GM18526 (cell line): Measurements from ENCODE around the gene CBLN3.

ENCODE experiments used
- POLR2A ChIP-seq: IDR thresholded peaks from 3 replicates; pipeline ENCODE4 v1.6.1; 2011; ENCODE audit not compliant: insufficient read length; ENCODE audit errors: extremely low read depth

CBLN3 gene

GRCh38 chr14:24399999-24400718, 29.3 kb downstream of the CBLN3 start:
- TF ChIP-seq POLR2A: no peak

- no peak for TF ChIP-seq POLR2A
Measured at GRCh38 chr14:24399447-24399822, 30.0 kb downstream of the CBLN3 start.

GRCh38 chr14:24398653-24399446, 30.6 kb downstream of the CBLN3 start, which contains the start of gene NYNRIN:
Gene NYNRIN (plus strand): TSS chr14:24399003. CDS start chr14:24399247, 244 bp downstream.
- TF ChIP-seq POLR2A: no peak

GRCh38 chr14:24398293-24398652, 31.2 kb downstream of the CBLN3 start:
- no peak for TF ChIP-seq POLR2A

DNA sequence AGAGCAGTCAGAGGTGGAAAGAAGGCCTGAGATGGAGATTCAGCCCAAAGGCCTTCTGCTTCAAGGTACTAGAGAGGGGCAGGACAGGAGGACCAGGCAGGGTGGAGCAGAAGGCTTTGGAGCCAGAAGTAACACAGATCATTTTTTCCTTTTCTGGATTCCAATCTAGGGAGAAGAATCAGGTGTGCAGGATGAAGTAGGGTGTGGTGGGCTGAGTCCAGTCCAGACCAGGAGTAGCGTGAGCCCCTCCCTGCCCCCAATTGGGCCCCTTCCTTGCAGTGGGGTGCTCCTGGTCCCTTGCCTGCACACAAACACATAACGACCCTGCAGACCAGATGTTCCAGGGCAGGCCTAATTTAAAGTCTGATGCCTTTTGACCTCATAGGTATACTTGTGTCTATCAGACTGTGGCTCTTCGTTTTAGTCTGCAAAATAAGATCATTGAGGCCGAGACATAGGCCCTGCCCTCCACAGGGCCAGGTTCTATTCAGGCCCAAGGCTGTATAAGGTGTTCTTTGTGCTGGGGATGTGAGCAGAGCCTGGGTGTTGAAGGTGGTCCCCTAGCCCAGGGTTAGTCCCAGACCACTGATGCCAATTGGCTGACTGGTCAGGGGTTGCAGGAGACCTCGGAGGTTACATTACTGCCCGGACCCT, 31.7 kb downstream of the CBLN3 start:
- TF ChIP-seq POLR2A: no peak

- TF ChIP-seq POLR2A: no peak
Measured at GRCh38 chr14:24395609-24396582, 33.6 kb downstream of the CBLN3 start.

DNA sequence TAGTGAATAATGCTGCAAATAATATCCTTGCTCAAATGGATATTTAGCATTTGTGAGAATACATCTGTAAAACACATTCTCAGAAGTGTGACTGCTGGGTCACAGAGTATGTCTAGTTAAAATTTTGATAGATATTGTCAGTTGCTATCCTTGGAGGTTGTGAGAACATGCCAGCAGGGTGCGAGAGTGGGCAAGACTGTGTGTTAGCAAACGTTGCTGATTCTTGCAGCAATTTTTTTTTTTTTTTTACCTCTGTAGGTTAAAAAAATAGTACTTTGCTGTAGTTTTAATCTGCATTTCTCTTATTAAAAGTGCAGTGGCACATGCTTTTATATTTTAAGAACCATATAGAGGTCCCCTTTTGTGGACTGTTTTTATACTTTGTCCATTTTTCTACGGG, 35.2 kb downstream of the CBLN3 start:
- TF ChIP-seq POLR2A: no peak

DNA sequence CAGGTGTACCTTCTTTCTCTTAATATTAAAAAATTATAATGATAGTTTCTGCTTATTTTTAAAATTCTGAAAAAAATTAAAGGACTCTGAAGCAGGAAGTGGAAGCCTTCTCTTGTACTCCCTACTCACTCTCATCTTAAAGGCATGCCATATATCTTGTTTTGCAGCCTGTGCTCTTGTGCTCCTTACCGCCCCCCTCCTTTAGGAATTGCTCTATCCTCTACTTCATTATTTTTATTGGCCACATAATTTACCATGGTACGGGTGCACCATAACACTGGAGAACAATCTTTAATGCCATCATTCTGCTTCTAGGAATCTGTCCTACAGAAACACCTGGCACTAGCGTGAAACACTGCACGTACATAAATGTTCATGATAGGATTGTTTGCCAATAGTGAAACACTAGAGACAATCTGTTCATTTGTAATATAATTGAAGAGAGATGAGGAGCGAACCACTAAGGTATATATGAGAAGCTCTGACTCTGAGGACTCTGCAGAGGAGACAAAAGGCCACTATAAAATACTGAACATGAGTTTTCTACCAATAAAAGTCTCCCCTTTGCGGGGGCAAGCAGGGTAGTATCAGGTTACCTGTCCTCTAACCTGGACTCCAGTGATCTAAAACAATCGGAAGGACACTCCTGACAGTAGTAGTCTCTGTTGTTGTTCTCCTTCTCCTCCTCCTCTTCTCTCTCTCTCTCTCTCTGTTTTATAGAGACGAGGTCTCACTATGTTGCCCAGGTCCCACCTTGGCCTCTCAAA, 37.0 kb downstream of the CBLN3 start:
- no peak for TF ChIP-seq POLR2A

- no peak for TF ChIP-seq POLR2A
Measured at GRCh38 chr14:24390701-24391468, 38.6 kb downstream of the CBLN3 start.

DNA sequence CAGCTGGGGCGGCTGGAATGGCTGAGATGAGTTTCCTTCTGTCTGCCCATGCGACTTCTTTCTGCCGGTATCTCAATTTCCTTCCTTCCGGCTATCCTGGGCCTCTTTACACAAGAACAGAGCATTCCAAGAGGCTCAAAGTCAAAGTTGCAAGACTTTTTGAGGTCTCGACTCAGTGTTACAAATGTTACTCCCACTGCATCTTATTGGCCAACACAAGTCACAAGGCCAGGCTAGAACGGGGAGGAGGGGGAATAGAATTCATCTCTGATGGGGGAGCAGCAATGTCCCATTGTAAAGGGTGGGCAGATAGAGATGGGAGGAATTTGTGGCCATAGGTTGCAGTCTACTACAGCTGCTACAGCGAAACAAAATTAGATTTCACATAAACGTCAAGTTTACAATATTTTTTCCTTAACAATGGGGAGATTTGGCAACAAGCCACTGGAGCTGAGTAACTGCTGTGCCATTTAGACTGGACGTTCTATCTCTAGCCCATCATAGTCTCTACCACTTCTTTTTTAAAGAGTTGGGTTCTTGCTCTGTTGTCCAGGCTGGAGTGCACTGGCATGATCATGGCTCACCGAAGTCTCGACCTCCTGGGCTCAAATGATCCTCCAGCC, 40.1 kb downstream of the CBLN3 start:
- TF ChIP-seq POLR2A: no peak

GRCh38 chr14:24388474-24389179, 40.8 kb downstream of the CBLN3 start:
- TF ChIP-seq POLR2A: no peak

DNA sequence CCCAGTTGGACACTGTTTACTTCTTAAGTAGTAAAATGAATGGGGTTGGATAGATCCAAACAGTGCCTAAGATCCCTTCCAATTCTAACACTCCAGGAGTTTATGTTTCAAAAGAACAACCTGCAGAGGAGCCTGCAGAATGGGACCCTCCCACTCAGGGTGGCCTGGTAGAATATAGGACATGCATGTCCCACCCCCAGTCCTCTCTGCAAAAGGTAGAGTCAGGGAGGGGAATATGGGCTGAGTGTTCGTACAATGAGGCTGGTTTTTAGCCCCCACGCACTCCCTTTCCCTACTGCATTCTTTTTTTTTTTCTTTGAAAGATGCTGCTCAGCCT, 42.5 kb downstream of the CBLN3 start:
- TF ChIP-seq POLR2A: no peak

- no peak for TF ChIP-seq POLR2A
Measured at GRCh38 chr14:24385524-24385923, 43.9 kb downstream of the CBLN3 start.

DNA sequence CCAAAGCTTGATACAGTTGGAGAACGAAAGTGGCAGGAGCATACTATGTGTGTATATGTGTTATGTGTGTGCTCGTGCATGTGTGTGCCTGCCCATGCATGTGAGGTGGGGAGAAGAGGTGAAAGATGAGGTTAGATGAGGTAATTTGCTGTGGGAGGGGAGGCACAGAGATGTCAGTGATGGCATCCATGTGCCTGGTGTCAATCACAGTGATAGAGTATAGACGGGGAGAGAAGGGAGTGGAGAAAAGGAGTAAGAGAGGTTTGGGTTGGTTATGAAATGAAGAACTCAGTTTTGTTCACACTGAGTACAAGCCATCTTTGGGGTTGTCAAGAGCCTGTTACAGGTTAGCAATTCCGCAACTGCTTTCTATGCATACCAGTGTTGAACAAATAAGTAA, 45.3 kb downstream of the CBLN3 start:
- TF ChIP-seq POLR2A: no peak
